ENCODE measurements around the gene ZNRD2. TPM values are rescaled to one million over a fixed set of nuclear protein-coding genes. Genes with fewer than 3 reads are reported as not detected.

The ZNRD2 gene
- total RNA-seq, 1 donor from 2014 or later = 68.5 TPM

DNA sequence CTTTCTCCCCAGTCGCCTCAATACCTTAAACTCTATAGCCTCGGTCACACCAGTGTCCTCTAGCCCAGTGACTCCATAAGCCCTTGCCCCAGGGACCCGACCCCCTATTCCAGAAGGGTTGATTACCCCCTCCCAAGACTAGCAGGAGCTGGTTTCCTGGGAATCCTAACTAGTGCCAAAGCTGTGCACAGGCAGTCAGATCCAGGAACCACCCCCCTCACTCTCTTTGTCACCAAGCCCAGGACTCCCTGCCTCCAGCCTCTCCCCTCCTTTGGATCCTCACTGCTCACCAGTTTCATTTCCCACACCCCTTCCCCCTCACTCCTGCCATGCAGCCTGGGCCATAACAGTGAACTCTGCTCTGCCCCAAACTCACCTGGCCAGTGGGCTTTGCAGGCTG is 21.9 kb upstream of the ZNRD2 start:
- Histone ChIP-seq H3K36me3 (peaks cover 0 to 45% of the 10 kb centered on the region in 2 donors), H3K4me1 (peaks cover 18% of the 10 kb centered on the region), H3K4me3 (no peak overlapping the region), H3K27me3 (no peaks in the 10 kb centered on the region), H3K27ac (no peak overlapping the region), H3K9me3 (no peaks in the 10 kb centered on the region)
- intact Hi-C loops (cut with DNase I) = no loop called here
- TF ChIP-seq POLR2AphosphoS5 (IDR thresholded peaks at IDR 0.05; ENCODE audit: insufficient read depth in 1 of 2, low read depth in 1 of 2) (no peak), POLR2A (IDR thresholded peaks at IDR 0.05) (no peak)
- TF ChIP-seq, protein P1, sequence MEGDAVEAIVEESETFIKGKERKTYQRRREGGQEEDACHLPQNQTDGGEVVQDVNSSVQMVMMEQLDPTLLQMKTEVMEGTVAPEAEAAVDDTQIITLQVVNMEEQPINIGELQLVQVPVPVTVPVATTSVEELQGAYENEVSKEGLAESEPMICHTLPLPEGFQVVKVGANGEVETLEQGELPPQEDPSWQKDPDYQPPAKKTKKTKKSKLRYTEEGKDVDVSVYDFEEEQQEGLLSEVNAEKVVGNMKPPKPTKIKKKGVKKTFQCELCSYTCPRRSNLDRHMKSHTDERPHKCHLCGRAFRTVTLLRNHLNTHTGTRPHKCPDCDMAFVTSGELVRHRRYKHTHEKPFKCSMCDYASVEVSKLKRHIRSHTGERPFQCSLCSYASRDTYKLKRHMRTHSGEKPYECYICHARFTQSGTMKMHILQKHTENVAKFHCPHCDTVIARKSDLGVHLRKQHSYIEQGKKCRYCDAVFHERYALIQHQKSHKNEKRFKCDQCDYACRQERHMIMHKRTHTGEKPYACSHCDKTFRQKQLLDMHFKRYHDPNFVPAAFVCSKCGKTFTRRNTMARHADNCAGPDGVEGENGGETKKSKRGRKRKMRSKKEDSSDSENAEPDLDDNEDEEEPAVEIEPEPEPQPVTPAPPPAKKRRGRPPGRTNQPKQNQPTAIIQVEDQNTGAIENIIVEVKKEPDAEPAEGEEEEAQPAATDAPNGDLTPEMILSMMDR (IDR thresholded peaks at IDR 0.05) = no peak
- DNase-seq (ENCODE audit: extremely low spot score in 2 of 2) = no peak

DNA sequence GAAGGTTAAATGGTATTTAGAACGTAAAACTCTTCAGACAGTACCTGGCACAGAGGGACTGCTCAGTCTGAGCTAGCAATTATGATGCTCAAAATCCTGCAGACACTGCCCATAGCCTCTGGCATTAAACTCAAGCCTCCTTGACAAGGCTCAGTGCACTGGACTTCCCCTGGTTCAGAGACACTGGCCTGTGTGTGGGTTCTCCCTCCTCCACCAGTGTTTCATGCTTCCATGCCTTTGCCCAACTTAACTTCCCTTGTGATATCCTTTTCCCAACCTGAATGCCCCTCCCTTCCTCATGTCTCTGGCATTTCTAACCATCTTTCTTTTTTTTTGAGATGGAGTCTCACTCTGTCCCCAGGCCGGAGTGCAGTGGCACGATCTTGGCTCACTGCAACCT is 21.2 kb upstream of the ZNRD2 start:
- Histone ChIP-seq H3K27ac (no peak overlapping the region), H3K9me3 (no peaks in the 10 kb centered on the region), H3K4me3 (no peak overlapping the region), H3K27me3 (no peaks in the 10 kb centered on the region), H3K4me1 (peaks cover 25% of the 10 kb centered on the region), H3K36me3 (peaks cover 0 to 49% of the 10 kb centered on the region in 2 donors)
- intact Hi-C loops (cut with DNase I) = no loop called here
- no peak for DNase-seq (ENCODE audit: extremely low spot score in 2 of 2)
- TF ChIP-seq POLR2AphosphoS5 (IDR thresholded peaks at IDR 0.05; ENCODE audit: insufficient read depth in 1 of 2, low read depth in 1 of 2) = no peak
- TF ChIP-seq POLR2A (IDR thresholded peaks at IDR 0.05) = no peak
- TF ChIP-seq, protein P1 (IDR thresholded peaks at IDR 0.05) = no peak

DNA sequence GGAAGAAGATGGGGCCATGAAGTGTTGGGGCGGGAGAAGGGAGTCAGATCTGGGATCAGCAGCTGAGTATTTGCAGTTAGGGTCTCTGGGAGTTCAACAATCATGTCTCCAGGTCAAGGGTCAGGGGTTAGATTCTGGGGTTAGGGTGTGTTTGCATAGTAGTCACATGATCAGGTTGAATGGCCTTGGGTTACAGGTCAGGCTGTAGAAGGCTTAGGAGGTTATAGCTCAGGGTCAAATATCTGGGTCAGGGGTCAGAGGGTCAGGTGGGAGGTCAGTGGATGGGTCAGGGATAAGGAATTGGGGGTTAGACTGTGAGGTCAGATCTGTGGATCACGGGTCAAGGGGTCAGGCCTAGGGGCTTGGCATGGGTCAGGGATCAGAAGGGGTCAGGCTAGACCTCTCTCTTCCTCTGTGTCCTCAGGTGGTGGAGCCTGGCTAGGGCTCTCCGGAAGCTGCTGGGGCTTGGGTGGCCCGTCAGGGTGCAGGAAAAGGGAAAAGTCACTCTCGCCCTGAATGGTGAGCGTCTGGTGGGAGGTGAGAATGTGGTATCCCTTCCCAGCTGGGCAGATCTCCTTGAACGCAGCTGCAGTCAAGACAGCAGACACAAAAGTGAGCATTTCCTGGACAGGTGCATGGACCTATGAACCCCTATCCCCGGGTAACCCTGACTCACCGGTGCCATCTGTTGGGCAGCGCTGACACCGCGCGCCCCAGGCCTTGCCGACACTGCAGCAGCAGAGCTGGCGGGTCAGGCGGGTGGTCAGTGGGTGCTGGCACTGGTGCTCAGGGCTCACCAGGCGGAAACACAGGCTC is 18.5 kb upstream of the ZNRD2 start:
- H3K36me3 ChIP-seq = peaks cover 0 to 49% of the 10 kb centered on the region in 2 donors

DNA sequence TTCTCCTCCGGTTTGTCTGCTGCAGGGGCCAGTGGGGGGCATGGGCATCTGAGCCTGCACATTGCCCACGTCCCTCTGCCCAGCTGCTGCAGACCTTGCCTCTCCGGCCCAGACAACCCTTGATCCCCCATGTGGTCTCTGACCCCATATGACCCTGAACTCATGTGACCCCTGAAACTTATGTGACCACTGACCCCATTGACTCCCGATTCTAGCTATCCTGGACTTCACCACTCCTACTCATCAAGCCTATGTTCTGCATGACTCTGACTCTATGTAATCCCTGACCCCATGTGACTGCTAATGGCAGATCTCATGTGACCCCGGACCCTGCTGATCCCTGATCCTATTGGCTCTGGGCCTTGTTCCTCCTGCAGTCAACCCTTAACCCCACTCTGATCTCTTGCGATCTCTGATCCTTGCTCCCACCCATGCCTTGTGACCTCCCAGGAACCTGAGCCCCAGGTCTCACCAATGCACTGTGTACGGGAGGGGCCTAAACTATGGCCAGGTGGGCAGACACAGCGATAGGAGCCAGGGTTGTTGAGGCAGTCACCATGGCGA is 17.8 kb upstream of the ZNRD2 start:
- intact Hi-C loops (cut with DNase I) = no loop called here
- H3K9me3 ChIP-seq = no peaks in the 10 kb centered on the region
- no peak overlapping the region for H3K4me3 ChIP-seq
- no peak overlapping the region for H3K27ac ChIP-seq
- TF ChIP-seq, protein P1 (IDR thresholded peaks at IDR 0.05) = no peak
- no peak for TF ChIP-seq POLR2A (IDR thresholded peaks at IDR 0.05)
- no peak for TF ChIP-seq POLR2AphosphoS5 (IDR thresholded peaks at IDR 0.05; ENCODE audit: insufficient read depth in 1 of 2, low read depth in 1 of 2)
- H3K27me3 ChIP-seq = no peaks in the 10 kb centered on the region
- H3K4me1 ChIP-seq = peaks cover 46% of the 10 kb centered on the region
- H3K36me3 ChIP-seq = peaks cover 0 to 45% of the 10 kb centered on the region in 2 donors
- no peak for DNase-seq (ENCODE audit: extremely low spot score in 2 of 2)

More for the DNA sequence above, 18.5 kb upstream of the ZNRD2 start:
- intact Hi-C loops (cut with DNase I) = no loop called here
- Histone ChIP-seq H3K4me3 (no peak overlapping the region), H3K4me1 (peaks cover 43% of the 10 kb centered on the region), H3K27ac (no peak overlapping the region), H3K9me3 (no peaks in the 10 kb centered on the region), H3K27me3 (no peaks in the 10 kb centered on the region)
- TF ChIP-seq POLR2AphosphoS5 (IDR thresholded peaks at IDR 0.05; ENCODE audit: insufficient read depth in 1 of 2, low read depth in 1 of 2) (peak in 1 of 2 donors; percentile 23), POLR2A (IDR thresholded peaks at IDR 0.05) (no peak)
- no peak for DNase-seq (ENCODE audit: extremely low spot score in 2 of 2)

DNA sequence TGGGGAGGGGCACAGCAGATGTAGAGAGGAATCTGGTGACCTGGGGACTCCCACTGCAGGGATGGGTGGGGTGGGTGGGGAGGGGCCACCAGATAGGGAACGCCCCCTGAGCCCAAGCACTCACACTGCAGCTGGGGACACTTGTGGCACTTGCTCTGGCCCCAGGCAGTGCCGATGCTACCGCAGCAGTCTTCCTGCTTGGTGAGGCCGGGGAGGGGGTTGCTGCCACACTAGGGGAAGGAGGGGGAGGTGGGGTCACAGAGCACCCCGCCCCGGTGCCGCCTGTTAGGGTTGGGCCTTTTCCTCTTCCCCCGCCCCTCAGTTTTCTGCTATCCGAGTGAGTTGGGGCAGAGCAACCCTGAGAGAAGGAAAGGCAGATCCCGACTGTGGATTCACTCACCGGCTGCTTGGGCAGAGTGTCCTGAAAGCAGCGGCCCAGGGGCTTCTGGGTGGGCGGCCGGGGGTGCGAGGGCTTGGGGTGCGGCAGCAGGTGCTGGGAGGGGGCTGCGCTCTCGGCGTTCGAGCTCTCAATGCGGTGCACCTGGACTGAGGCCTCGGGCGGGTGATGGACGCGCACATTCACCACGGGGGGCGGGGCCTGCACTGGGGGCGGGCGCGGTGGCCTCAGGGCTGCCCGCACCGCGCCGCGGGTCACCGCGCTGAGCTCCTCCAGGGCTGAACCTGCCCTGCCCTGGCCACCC is 16.8 kb upstream of the ZNRD2 start:
- H3K4me3 ChIP-seq = no peak overlapping the region
- no peak overlapping the region for H3K27ac ChIP-seq
- intact Hi-C loops (cut with DNase I) = no loop called here
- TF ChIP-seq, protein P1 (IDR thresholded peaks at IDR 0.05) = no peak
- TF ChIP-seq POLR2A (IDR thresholded peaks at IDR 0.05) (no peak), POLR2AphosphoS5 (IDR thresholded peaks at IDR 0.05; ENCODE audit: insufficient read depth in 1 of 2, low read depth in 1 of 2) (no peak)
- H3K4me1 ChIP-seq = peaks cover 49% of the 10 kb centered on the region
- no peaks in the 10 kb centered on the region for H3K9me3 ChIP-seq
- peaks cover 0 to 35% of the 10 kb centered on the region in 2 donors for H3K36me3 ChIP-seq
- no peaks in the 10 kb centered on the region for H3K27me3 ChIP-seq
- DNase-seq (ENCODE audit: extremely low spot score in 2 of 2) = no peak

Measured in vagina (tissue), 2 donors.